Left renal cortex interstitium (tissue), 4 donors: ENCODE measurements around the gene DRC3. TPM values are rescaled to one million over a fixed set of nuclear protein-coding genes. Genes with fewer than 3 reads are reported as not detected.
"Not testable (repeated sequence)": the region's sequence is repeated elsewhere in the genome, so short reads cannot be mapped to it uniquely, and the experiment has no call there.

Experiments used
- DNase-seq, 4 donors: peaks; one replicate each; pipeline ENCODE4 v3.0.0-alpha.2; 2013; ENCODE audit warnings: low read depth in 4 of 4, low spot score in 2 of 4, missing footprints in 1 of 4
- polyA plus RNA-seq, 4 donors: library from polyadenylated mRNA; unstranded; fragments of 120-200 nt; gene quantifications; one replicate each; pipeline ENCODE4 v1.2.1, GENCODE V29; 2013; ENCODE audit not compliant: insufficient read length in 4 of 4

Gene DRC3
- polyA plus RNA-seq, 4 donors, result 11.2 to 25.9 (median 16.3) TPM

GRCh38 chr17:17989618-17990017 lies 17.0 kb downstream of the DRC3 start:
- DNase-seq, result no peak

DNA sequence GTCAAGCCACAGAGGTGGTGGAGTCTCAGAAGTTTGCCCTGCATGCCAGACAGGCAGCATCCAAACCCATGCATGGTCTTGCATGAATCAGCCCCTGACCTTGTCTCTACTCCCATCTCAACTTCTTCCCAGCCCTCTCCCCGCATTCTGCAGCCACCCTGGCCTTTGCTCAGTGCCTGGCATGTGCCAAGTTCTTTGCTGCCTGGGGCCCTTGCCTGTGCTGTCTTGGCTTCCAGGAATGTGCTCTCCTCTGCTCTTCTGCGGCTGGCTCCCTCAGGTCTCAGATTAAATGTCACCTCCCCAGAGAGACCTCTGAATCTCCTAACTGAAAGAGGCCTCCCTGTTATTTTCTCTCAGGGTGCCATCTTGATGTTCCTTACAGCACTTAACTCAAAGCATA lies 17.6 kb downstream of the DRC3 start:
- DNase-seq, result no peak

DNA sequence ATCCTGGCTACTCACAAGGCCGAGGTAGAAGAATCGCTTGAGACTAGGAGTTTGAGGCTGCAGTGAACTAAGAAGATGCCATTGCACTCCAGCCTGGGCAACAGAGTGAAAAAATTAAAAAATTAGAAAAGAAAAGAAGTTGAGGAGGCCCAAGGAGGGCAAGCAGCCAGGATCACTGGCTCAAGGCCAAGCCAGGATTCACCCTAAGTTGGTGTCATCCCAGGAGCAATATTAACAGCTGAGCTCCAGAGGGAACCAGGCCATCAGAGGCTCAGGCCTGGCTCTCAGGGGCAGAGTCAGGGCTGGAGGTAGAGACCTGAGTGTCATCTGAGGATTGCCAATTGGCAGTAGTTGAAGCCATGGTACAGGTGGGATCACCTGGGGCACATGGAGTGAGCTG lies 20.7 kb downstream of the DRC3 start:
- no peak for DNase-seq

- no peak for DNase-seq
These were observed 21.2 kb downstream of the DRC3 start for GRCh38 chr17:17993852-17994251.

DNA sequence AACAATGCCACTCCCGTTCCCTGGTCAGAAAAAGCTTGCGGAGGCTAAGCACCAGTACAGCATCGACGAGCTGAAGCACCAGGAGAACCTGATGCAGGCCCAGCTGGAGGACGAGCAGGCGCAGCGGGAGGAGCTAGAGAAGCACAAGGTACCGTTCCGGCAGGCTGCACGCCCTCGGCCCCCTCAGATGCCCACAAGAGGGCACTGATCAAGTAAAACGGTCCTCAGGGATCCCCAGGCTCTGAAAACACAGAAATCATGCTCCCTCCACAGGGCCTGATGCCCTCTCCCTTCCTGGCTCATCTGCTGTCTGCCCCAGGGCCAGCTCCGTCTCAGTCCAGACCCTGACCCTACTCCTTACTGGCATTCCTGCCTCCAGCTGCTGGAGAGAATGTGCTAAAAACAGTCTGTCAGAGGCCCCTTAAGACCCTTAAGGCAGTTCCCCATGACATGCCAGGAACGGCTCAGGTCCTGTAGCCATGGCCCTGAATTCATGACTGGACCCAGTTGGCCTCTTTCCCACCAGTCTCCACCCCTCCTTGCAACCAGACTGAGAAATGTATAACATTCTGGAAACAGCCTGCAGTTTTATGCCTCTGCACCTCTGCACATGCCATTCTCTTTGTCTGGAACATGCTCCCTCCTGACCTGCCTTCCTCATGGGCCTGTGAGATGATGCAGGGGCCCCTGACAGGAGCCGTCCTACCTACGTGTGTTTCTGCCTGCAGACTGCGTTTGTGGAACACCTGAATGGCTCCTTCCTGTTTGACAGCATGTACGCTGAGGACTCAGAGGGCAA lies 21.8 kb downstream of the DRC3 start:
- DNase-seq, result no peak

- not testable (repeated sequence) for DNase-seq
These were observed 23.2 kb downstream of the DRC3 start for GRCh38 chr17:17995887-17996286.

- DNase-seq, result no peak
These were observed 26.3 kb downstream of the DRC3 start for GRCh38 chr17:17998934-17999333.

DNA sequence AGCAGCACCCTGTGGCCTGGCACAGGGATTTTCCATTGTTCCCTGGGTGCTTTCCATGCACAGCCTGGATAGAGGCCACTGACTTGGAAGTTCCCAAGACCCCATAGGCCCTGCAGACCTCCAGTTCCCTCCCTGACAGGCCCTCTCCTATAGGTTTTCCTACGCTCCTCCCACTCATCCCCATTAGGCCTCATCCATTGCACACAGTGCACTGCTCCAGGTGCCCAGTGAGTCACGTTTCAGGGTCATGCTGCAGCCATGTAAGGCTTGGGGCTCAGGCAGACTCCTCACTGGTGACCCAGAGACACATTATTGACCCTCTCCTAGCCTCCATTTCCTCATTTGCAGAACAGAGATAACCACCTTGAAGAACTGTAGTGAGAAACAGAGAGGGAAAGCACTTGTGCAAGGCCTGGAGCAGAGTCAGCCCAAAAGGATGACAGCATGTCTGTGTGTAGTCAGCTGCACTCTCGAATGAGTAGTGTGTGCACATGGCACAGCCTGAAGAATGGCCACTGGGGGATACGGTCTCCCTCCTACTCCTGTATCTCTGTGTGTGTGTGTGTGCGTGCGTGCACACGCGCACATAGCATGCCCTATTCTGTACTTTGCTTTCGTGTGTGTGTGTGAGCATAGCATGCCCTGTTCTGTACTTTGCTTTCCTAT lies 26.8 kb downstream of the DRC3 start:
- DNase-seq, result no peak

DNA sequence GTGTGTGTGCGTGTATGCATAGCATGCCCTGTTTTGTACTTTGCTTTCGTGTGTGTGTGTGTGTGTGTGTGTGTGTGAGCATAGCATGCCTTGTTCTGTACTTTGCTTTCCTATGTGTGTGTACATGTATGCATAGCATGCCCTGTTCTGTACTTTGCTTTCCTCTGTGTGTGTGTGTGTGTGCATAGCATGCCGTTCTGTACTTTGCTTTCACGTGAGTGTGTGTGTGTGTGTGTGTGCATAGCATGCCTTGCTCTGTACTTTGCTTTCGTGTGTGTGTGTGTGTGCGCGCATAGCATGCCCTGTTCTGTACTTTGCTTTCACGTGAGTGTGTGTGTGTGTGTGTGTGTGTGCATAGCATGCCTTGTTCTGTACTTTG lies 27.4 kb downstream of the DRC3 start:
- no peak for DNase-seq

GRCh38 chr17:18002171-18002570 lies 29.5 kb downstream of the DRC3 start:
- DNase-seq, result no peak

GRCh38 chr17:18004345-18004744 lies 31.7 kb downstream of the DRC3 start:
- DNase-seq, result no peak

- DNase-seq, result peak in 1 of 4 donors; percentile 16
These were observed 32.2 kb downstream of the DRC3 start for GRCh38 chr17:18004884-18005305.

- DNase-seq, result no peak
These were observed 32.8 kb downstream of the DRC3 start for GRCh38 chr17:18005496-18005895.

DNA sequence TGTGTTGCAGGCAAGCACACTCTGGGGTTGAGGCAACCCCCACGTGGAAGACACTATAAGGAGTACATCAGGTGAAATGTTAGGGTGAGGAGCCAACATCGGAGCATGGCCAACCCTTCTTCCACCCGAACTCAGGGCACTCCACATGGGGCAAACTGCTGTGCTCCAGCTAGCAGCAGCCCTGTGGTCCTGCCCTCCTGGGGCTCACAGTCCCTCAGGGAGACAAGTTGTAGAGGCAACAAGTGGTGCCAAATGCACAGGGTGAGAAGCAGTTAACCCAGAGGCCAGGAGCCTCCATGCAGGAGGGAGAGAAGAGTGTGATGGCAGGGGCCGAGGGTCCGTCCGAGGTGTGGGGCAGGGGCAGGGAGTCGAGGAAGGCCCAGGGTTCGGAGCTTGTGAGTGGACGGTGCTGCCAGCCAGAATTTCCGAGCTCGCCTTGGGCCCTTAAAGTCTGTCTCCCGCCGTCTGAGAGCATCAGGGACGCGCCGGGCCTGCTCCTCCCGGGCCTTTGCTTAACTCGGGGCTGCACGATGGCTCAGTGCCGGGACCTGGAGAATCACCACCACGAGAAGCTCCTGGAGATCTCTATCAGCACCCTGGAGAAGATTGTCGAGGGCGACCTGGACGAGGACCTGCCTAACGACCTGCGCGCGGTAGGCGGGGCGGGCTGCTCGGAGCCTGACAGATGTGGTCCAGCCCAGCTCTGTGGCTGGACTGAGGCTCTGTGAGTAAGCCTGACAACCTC lies 34.0 kb downstream of the DRC3 start:
- DNase-seq, result no peak

- no peak for DNase-seq
These were observed 36.0 kb downstream of the DRC3 start for GRCh38 chr17:18008496-18009268.

DNA sequence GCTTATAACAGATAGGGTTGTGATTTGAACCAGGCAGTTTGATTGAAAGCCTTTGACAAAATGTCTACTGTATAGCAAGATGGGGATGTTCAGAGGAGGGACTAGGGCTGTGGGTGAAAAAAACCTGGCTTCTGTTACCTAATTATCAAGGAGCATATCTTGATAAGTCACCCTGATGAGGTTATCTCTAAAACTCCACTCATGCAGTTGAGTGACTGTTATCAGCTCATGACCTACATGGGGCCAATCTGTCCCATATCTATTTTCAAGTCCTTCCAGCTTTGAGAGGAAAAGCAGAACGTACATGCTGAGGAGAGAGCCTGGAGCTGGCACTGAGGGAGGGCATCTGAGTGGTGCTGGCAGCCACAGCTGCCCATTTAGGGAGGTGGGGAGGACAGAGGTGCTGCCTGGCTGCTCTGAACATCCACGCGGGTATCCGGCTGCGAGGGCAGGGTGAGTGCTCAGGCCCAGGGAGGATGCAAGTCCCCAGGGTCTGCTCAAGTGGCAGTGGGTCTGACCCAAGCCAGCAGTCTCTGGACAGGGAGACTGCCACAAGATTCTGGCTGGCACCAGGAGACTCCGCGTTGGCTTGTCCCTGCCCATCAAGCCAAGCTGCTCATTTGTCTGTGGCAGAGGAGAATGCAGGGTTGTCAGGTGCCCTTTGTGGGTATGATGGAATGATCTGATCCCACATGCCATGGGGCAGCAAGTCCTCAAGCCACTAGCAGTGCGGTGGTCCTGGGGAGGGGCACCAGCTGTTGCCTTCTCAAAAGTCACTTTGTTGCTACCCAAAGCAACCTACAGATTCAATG lies 37.2 kb downstream of the DRC3 start:
- DNase-seq, result no peak

DNA sequence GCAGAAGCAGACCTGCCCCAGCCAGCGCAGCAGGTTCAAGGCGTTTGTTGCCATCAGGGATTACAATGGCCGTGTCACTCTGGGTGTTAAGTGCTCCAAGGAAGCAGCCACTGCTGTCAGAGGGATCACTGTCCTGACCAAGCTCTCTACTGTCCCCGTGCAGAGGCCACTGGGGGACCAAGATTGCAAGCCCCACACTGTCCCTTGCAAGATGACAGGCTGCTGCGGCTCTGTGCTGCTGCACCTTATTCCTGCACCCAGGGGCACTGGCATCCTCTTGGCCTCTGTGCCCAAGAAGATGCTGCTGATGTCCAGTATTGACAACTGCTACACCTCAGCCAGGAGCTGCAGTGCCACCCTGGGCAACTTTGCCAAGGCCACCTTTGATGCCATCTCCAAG lies 38.6 kb downstream of the DRC3 start:
- DNase-seq, result no peak

DNA sequence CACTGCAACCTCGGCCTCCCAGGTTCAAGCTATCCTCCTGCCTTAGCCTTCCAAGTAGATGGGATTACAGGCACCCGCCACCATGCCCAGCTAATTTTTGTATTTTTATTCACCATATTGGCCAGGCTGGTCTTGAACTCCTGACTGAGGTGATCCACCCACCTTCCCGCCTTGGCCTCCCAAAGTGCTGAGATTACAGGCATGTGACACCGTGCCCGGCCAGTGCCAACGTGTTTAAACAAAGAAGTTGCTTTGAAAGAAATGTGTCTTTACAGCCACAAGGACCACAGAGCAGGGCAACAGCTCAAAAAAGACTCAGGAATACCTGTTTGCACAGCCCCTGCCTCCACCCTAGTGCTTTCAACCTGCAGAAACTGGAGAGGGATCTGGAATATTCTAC lies 41.3 kb downstream of the DRC3 start:
- no peak for DNase-seq

- DNase-seq, result no peak
These were observed 42.9 kb downstream of the DRC3 start for GRCh38 chr17:18015593-18015992.

GRCh38 chr17:18016426-18016825 lies 43.8 kb downstream of the DRC3 start:
- DNase-seq, result no peak
